ENCODE measurements around the gene B9D1. TPM values are rescaled to one million over a fixed set of nuclear protein-coding genes. Genes with fewer than 3 reads are reported as not detected.

B9D1 gene
- polyA plus RNA-seq (2013), result 3.1 TPM

- Histone ChIP-seq H3K4me1 (ENCODE audit: control extremely low read depth in 1 of 4, control insufficient read depth in 4 of 4, insufficient read depth in 4 of 4, low read length in 3 of 4) (peaks cover 0 to 10% (median 10%) of the 10 kb centered on the region in 4 experiments), H3K27me3 (replicated peaks in 2 of 5; ENCODE audit: control insufficient read depth in 4 of 5, insufficient read depth in 5 of 5, low read length in 4 of 5) (peaks cover 0 to 70% (median 25%) of the 10 kb centered on the region in 5 experiments), H3K27ac (ENCODE audit: insufficient read depth in 1 of 2, low read depth in 1 of 2, low read length in 2 of 2, poor library complexity in 1 of 2, severe bottlenecking in 2 of 2) (peak within 1 kb of the TSS in 1 of 2 experiments; percentile 21), H3K4me3 (ENCODE audit: control insufficient read depth in 1 of 7, extremely low read depth in 1 of 7, insufficient read depth in 4 of 7, low read depth in 2 of 7, low read length in 6 of 7) (peak within 1 kb of the TSS; percentile 28 to 78 (median 63)), H3K36me3 (ENCODE audit: control insufficient read depth in 4 of 4, insufficient read depth in 4 of 4, low read length in 3 of 4) (no peaks in the 10 kb centered on the region), H3K9me3 (ENCODE audit: control extremely low read depth in 1 of 5, control insufficient read depth in 4 of 5, insufficient read depth in 2 of 5, low read depth in 1 of 5, low read length in 4 of 5) (no peaks in the 10 kb centered on the region)
- ChIA-PET CTCF (interaction anchor here (0.6 to 10.8 kb wide), 29 partner anchors 8 to 402 kb away, joined by 3 to 149 read pairs (median 4); partner anchors contain the start of gene MAPK7), POLR2A (interaction anchor here (0.6 kb wide), 1 partner anchor 1833 kb away, joined by 3 read pairs; no protein-coding TSS in a partner anchor)
- WGBS (ENCODE audit: insufficient coverage), result under 1% methylated on average over 69 of the region's 83 CpGs
- DNase-seq, result peak; percentile 85 to 90 (median 89)
Measured at GRCh38 chr17:19362277-19363113, at the start of gene B9D1. Gene B9D1 (minus strand): TSS chr17:19362723. CDS start chr17:19362569, 154 bp downstream.

- Histone ChIP-seq H3K4me1 (ENCODE audit: control extremely low read depth in 1 of 4, control insufficient read depth in 4 of 4, insufficient read depth in 4 of 4, low read length in 3 of 4) (no peaks in the 10 kb centered on the region), H3K9me3 (ENCODE audit: control extremely low read depth in 1 of 5, control insufficient read depth in 4 of 5, insufficient read depth in 2 of 5, low read depth in 1 of 5, low read length in 4 of 5) (no peaks in the 10 kb centered on the region), H3K36me3 (ENCODE audit: control insufficient read depth in 4 of 4, insufficient read depth in 4 of 4, low read length in 3 of 4) (no peaks in the 10 kb centered on the region), H3K27ac (ENCODE audit: insufficient read depth in 1 of 2, low read depth in 1 of 2, low read length in 2 of 2, poor library complexity in 1 of 2, severe bottlenecking in 2 of 2) (no peak overlapping the region), H3K4me3 (ENCODE audit: control insufficient read depth in 1 of 7, extremely low read depth in 1 of 7, insufficient read depth in 4 of 7, low read depth in 2 of 7, low read length in 6 of 7) (no peak overlapping the region), H3K27me3 (replicated peaks in 2 of 5; ENCODE audit: control insufficient read depth in 4 of 5, insufficient read depth in 5 of 5, low read length in 4 of 5) (peaks cover 0 to 25% (median 6%) of the 10 kb centered on the region in 5 experiments)
- no CpG with 5 or more reads among the region's 9 CpGs for WGBS (ENCODE audit: insufficient coverage)
- CTCF ChIA-PET, result interaction anchor here (0.8 to 1.5 kb wide), 2 partner anchors 8 to 34 kb away, joined by 3 read pairs; partner anchors contain the start of gene MAPK7
- DNase-seq, result no peak
- POLR2A ChIA-PET, result interaction anchor here (0.8 kb wide), 1 partner anchor 42 kb away, joined by 3 read pairs; no protein-coding TSS in a partner anchor
Measured at GRCh38 chr17:19411631-19412030, 49.1 kb upstream of the B9D1 start.

- peaks cover 0 to 24% (median 5%) of the 10 kb centered on the region in 5 experiments for H3K27me3 ChIP-seq (replicated peaks in 2 of 5; ENCODE audit: control insufficient read depth in 4 of 5, insufficient read depth in 5 of 5, low read length in 4 of 5)
- WGBS (ENCODE audit: insufficient coverage), result 70% methylated on average over 17 of the region's 23 CpGs
- ChIA-PET POLR2A (interaction anchor here (0.8 kb wide), 1 partner anchor 41 kb away, joined by 3 read pairs; no protein-coding TSS in a partner anchor), CTCF (interaction anchor here (1.0 to 1.5 kb wide), 2 partner anchors 33 to 48 kb away, joined by 3 to 4 read pairs; partner anchors contain the start of gene MAPK7)
- H3K4me3 ChIP-seq (ENCODE audit: control insufficient read depth in 1 of 7, extremely low read depth in 1 of 7, insufficient read depth in 4 of 7, low read depth in 2 of 7, low read length in 6 of 7), result no peak within 1 kb of the TSS
- no peaks in the 10 kb centered on the region for H3K9me3 ChIP-seq (ENCODE audit: control extremely low read depth in 1 of 5, control insufficient read depth in 4 of 5, insufficient read depth in 2 of 5, low read depth in 1 of 5, low read length in 4 of 5)
- H3K27ac ChIP-seq (ENCODE audit: insufficient read depth in 1 of 2, low read depth in 1 of 2, low read length in 2 of 2, poor library complexity in 1 of 2, severe bottlenecking in 2 of 2), result no peak within 1 kb of the TSS
- no peaks in the 10 kb centered on the region for H3K4me1 ChIP-seq (ENCODE audit: control extremely low read depth in 1 of 4, control insufficient read depth in 4 of 4, insufficient read depth in 4 of 4, low read length in 3 of 4)
- no peaks in the 10 kb centered on the region for H3K36me3 ChIP-seq (ENCODE audit: control insufficient read depth in 4 of 4, insufficient read depth in 4 of 4, low read length in 3 of 4)
- no peak for DNase-seq
Measured at GRCh38 chr17:19410875-19411620, 48.5 kb upstream of the B9D1 start, which contains the start of gene RNF112. Gene RNF112 (plus strand): TSS chr17:19411232. CDS start chr17:19411409, 177 bp downstream.

- no peak for DNase-seq
- Histone ChIP-seq H3K4me3 (ENCODE audit: control insufficient read depth in 1 of 7, extremely low read depth in 1 of 7, insufficient read depth in 4 of 7, low read depth in 2 of 7, low read length in 6 of 7) (no peak overlapping the region), H3K27ac (ENCODE audit: insufficient read depth in 1 of 2, low read depth in 1 of 2, low read length in 2 of 2, poor library complexity in 1 of 2, severe bottlenecking in 2 of 2) (no peak overlapping the region), H3K4me1 (ENCODE audit: control extremely low read depth in 1 of 4, control insufficient read depth in 4 of 4, insufficient read depth in 4 of 4, low read length in 3 of 4) (no peaks in the 10 kb centered on the region), H3K27me3 (replicated peaks in 2 of 5; ENCODE audit: control insufficient read depth in 4 of 5, insufficient read depth in 5 of 5, low read length in 4 of 5) (peaks cover 0 to 22% (median 5%) of the 10 kb centered on the region in 5 experiments), H3K9me3 (ENCODE audit: control extremely low read depth in 1 of 5, control insufficient read depth in 4 of 5, insufficient read depth in 2 of 5, low read depth in 1 of 5, low read length in 4 of 5) (no peaks in the 10 kb centered on the region), H3K36me3 (ENCODE audit: control insufficient read depth in 4 of 4, insufficient read depth in 4 of 4, low read length in 3 of 4) (no peaks in the 10 kb centered on the region)
- POLR2A ChIA-PET, result no interaction called here
- 97% methylated on average over 5 of the region's 6 CpGs for WGBS (ENCODE audit: insufficient coverage)
- CTCF ChIA-PET, result interaction anchor here (1.0 to 1.2 kb wide), 2 partner anchors 32 to 47 kb away, joined by 3 to 4 read pairs; no protein-coding TSS in a partner anchor
Measured at GRCh38 chr17:19410091-19410490, 47.6 kb upstream of the B9D1 start.

- no peaks in the 10 kb centered on the region for H3K4me1 ChIP-seq (ENCODE audit: control extremely low read depth in 1 of 4, control insufficient read depth in 4 of 4, insufficient read depth in 4 of 4, low read length in 3 of 4)
- ChIA-PET CTCF (interaction anchor here (0.6 to 1.2 kb wide), 2 partner anchors 32 to 62 kb away, joined by 3 read pairs; no protein-coding TSS in a partner anchor), POLR2A (no interaction called here)
- DNase-seq, result no peak
- no peak overlapping the region for H3K27ac ChIP-seq (ENCODE audit: insufficient read depth in 1 of 2, low read depth in 1 of 2, low read length in 2 of 2, poor library complexity in 1 of 2, severe bottlenecking in 2 of 2)
- no peaks in the 10 kb centered on the region for H3K36me3 ChIP-seq (ENCODE audit: control insufficient read depth in 4 of 4, insufficient read depth in 4 of 4, low read length in 3 of 4)
- WGBS (ENCODE audit: insufficient coverage), result 78% methylated on average over 3 of the region's 3 CpGs
- peaks cover 0 to 16% (median 5%) of the 10 kb centered on the region in 5 experiments for H3K27me3 ChIP-seq (replicated peaks in 2 of 5; ENCODE audit: control insufficient read depth in 4 of 5, insufficient read depth in 5 of 5, low read length in 4 of 5)
- H3K9me3 ChIP-seq (ENCODE audit: control extremely low read depth in 1 of 5, control insufficient read depth in 4 of 5, insufficient read depth in 2 of 5, low read depth in 1 of 5, low read length in 4 of 5), result no peaks in the 10 kb centered on the region
- no peak overlapping the region for H3K4me3 ChIP-seq (ENCODE audit: control insufficient read depth in 1 of 7, extremely low read depth in 1 of 7, insufficient read depth in 4 of 7, low read depth in 2 of 7, low read length in 6 of 7)
Measured at GRCh38 chr17:19409509-19409908, 47.0 kb upstream of the B9D1 start.

GRCh38 chr17:19409066-19409465 is 46.5 kb upstream of the B9D1 start:
- peaks cover 0 to 16% (median 5%) of the 10 kb centered on the region in 5 experiments for H3K27me3 ChIP-seq (replicated peaks in 2 of 5; ENCODE audit: control insufficient read depth in 4 of 5, insufficient read depth in 5 of 5, low read length in 4 of 5)
- H3K9me3 ChIP-seq (ENCODE audit: control extremely low read depth in 1 of 5, control insufficient read depth in 4 of 5, insufficient read depth in 2 of 5, low read depth in 1 of 5, low read length in 4 of 5), result no peaks in the 10 kb centered on the region
- 100% methylated on average over 2 of the region's 3 CpGs for WGBS (ENCODE audit: insufficient coverage)
- ChIA-PET CTCF (interaction anchor here (0.6 to 1.2 kb wide), 3 partner anchors 31 to 62 kb away, joined by 3 read pairs; no protein-coding TSS in a partner anchor), POLR2A (no interaction called here)
- no peaks in the 10 kb centered on the region for H3K36me3 ChIP-seq (ENCODE audit: control insufficient read depth in 4 of 4, insufficient read depth in 4 of 4, low read length in 3 of 4)
- H3K4me3 ChIP-seq (ENCODE audit: control insufficient read depth in 1 of 7, extremely low read depth in 1 of 7, insufficient read depth in 4 of 7, low read depth in 2 of 7, low read length in 6 of 7), result no peak overlapping the region
- DNase-seq, result no peak
- no peaks in the 10 kb centered on the region for H3K4me1 ChIP-seq (ENCODE audit: control extremely low read depth in 1 of 4, control insufficient read depth in 4 of 4, insufficient read depth in 4 of 4, low read length in 3 of 4)
- H3K27ac ChIP-seq (ENCODE audit: insufficient read depth in 1 of 2, low read depth in 1 of 2, low read length in 2 of 2, poor library complexity in 1 of 2, severe bottlenecking in 2 of 2), result no peak overlapping the region

All from common myeloid progenitor, CD34-positive (primary cell).